Gastrocnemius medialis (tissue), 4 donors: ENCODE results near the gene ARHGAP33.

ENCODE experiments used
- CTCF ChIP-seq, 5 experiments: fragments of 450-650 bp in 3 of 5; fragments of 200-600 bp in 2 of 5; sonication (generic) in 2 of 5; IDR thresholded peaks in 4 of 5; conservative IDR thresholded peaks in 1 of 5; 1 replicate in 4 of 5; 2 replicates in 1 of 5; pipeline ENCODE4 v1.5.1; 2016 to 2019; ENCODE audit warnings: antibody characterized with exemption in 5 of 5, mild to moderate bottlenecking in 3 of 5, moderate library complexity in 3 of 5
- POLR2A ChIP-seq, 2 donors: fragments of 450-650 bp; IDR thresholded peaks; one replicate each; pipeline ENCODE4 v1.6.1; 2017; ENCODE audit warnings: antibody characterized with exemption in 2 of 2, mild to moderate bottlenecking in 2 of 2, moderate library complexity in 2 of 2

GRCh38 chr19:35743640-35744429 is 31.5 kb upstream of the ARHGAP33 start:
- TF ChIP-seq POLR2A (IDR thresholded peaks at IDR 0.05) (no peak), CTCF (IDR thresholded peaks at IDR 0.05 in 4 of 5, conservative IDR thresholded peaks at IDR 0.05 in 1 of 5) (no peak)
